Measurements from ENCODE around the gene OR6C76.

DNA sequence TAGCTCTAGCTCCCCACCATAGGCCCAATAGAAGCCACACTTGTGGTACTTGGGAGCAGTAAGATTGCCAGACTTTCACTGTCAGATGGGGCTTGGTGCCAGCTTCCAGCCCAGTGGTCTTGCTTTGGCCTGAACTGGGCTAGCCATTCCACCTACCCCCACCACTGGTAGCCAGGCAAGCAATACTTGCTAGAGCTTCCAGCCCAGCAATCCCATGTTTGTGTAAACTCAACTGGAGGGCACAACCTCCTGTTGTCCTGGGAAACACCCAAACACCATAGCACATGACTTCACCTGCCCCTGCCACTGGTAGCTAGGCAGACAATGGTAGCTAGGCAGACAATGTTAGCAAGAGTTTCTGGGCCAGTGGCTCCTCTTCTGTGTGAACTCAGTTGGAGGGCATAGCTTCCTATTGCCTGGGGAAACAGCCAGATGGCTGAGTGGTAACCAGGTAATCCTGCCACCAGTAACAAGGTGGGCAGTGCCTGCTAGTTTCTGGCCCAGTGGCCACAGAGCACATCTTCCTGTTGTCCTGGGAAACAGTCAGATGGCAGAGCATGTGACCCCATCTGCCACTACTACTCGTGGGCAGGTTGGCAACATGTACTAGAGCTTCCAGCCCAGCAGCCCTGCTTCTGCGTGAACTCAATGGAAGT lies 5.6 kb upstream of the OR6C76 start:
- TF ChIP-seq, protein P1, sequence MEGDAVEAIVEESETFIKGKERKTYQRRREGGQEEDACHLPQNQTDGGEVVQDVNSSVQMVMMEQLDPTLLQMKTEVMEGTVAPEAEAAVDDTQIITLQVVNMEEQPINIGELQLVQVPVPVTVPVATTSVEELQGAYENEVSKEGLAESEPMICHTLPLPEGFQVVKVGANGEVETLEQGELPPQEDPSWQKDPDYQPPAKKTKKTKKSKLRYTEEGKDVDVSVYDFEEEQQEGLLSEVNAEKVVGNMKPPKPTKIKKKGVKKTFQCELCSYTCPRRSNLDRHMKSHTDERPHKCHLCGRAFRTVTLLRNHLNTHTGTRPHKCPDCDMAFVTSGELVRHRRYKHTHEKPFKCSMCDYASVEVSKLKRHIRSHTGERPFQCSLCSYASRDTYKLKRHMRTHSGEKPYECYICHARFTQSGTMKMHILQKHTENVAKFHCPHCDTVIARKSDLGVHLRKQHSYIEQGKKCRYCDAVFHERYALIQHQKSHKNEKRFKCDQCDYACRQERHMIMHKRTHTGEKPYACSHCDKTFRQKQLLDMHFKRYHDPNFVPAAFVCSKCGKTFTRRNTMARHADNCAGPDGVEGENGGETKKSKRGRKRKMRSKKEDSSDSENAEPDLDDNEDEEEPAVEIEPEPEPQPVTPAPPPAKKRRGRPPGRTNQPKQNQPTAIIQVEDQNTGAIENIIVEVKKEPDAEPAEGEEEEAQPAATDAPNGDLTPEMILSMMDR (IDR thresholded peaks at IDR 0.05) = no peak
- TF ChIP-seq POLR2A (IDR thresholded peaks at IDR 0.05) = no peak

Measured in tibial nerve (tissue), 3 donors.